HL-60 (cell line): ENCODE data around the gene SPAG9.

Experiments
- DNase-seq, 2 experiments: peaks; one replicate each; pipeline ENCODE4 v3.0.0-alpha.2; 2010 to 2020; ENCODE audit warnings: low read depth in 1 of 2, low spot score in 1 of 2
- H3K27ac ChIP-seq: fragments of 250-450 bp; sonication (Bioruptor Pico); replicated peaks from 2 replicates; pipeline ENCODE4 v1.5.1; 2020; ENCODE audit warnings: mild to moderate bottlenecking, moderate library complexity
- H3K27me3 ChIP-seq: fragments of 250-450 bp; sonication (Bioruptor Pico); 2 replicates; pipeline ENCODE4 v1.5.1; 2021; ENCODE audit warnings: mild to moderate bottlenecking, moderate library complexity; ENCODE audit not compliant: insufficient read depth, poor library complexity, severe bottlenecking
- H3K4me3 ChIP-seq: replicated peaks from 2 replicates; pipeline ENCODE4 v1.5.1; 2011; ENCODE audit warnings: mild to moderate bottlenecking, control low read depth, low read length; ENCODE audit not compliant: insufficient read depth
- CTCF ChIP-seq: IDR thresholded peaks from one replicate; pipeline ENCODE4 v1.5.1; 2011; ENCODE audit warnings: low read length, control low read depth, inconsistent platforms; ENCODE audit not compliant: insufficient read depth
- GABPA ChIP-seq: IDR thresholded peaks from 2 replicates; pipeline ENCODE4 v1.6.1; 2012; ENCODE audit warnings: low read depth
- POLR2AphosphoS5 ChIP-seq: IDR thresholded peaks from 2 replicates; pipeline ENCODE4 v1.6.1; 2012; ENCODE audit warnings: low read depth
- SPI1 ChIP-seq: IDR thresholded peaks from 2 replicates; pipeline ENCODE4 v1.6.1; 2012; ENCODE audit warnings: low read depth, mild to moderate bottlenecking, borderline replicate concordance
- TF ChIP-seq, protein P1 (sequence below): IDR thresholded peaks from 2 replicates; pipeline ENCODE4 v1.6.1; 2012; ENCODE audit warnings: low read depth; ENCODE audit not compliant: insufficient replicate concordance

Gene SPAG9

GRCh38 chr17:50949128-50949988 is 171.3 kb downstream of the SPAG9 start:
- no peak for DNase-seq
- Histone ChIP-seq H3K27ac (peak overlapping the region; percentile 51), H3K27me3 (no peaks in the 10 kb centered on the region), H3K4me3 (no peak overlapping the region)
- TF ChIP-seq SPI1 = no peak
- no peak for TF ChIP-seq GABPA
- TF ChIP-seq, protein P1, sequence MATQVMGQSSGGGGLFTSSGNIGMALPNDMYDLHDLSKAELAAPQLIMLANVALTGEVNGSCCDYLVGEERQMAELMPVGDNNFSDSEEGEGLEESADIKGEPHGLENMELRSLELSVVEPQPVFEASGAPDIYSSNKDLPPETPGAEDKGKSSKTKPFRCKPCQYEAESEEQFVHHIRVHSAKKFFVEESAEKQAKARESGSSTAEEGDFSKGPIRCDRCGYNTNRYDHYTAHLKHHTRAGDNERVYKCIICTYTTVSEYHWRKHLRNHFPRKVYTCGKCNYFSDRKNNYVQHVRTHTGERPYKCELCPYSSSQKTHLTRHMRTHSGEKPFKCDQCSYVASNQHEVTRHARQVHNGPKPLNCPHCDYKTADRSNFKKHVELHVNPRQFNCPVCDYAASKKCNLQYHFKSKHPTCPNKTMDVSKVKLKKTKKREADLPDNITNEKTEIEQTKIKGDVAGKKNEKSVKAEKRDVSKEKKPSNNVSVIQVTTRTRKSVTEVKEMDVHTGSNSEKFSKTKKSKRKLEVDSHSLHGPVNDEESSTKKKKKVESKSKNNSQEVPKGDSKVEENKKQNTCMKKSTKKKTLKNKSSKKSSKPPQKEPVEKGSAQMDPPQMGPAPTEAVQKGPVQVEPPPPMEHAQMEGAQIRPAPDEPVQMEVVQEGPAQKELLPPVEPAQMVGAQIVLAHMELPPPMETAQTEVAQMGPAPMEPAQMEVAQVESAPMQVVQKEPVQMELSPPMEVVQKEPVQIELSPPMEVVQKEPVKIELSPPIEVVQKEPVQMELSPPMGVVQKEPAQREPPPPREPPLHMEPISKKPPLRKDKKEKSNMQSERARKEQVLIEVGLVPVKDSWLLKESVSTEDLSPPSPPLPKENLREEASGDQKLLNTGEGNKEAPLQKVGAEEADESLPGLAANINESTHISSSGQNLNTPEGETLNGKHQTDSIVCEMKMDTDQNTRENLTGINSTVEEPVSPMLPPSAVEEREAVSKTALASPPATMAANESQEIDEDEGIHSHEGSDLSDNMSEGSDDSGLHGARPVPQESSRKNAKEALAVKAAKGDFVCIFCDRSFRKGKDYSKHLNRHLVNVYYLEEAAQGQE = no peak
- no peak for TF ChIP-seq CTCF
- TF ChIP-seq POLR2AphosphoS5 = no peak

DNA sequence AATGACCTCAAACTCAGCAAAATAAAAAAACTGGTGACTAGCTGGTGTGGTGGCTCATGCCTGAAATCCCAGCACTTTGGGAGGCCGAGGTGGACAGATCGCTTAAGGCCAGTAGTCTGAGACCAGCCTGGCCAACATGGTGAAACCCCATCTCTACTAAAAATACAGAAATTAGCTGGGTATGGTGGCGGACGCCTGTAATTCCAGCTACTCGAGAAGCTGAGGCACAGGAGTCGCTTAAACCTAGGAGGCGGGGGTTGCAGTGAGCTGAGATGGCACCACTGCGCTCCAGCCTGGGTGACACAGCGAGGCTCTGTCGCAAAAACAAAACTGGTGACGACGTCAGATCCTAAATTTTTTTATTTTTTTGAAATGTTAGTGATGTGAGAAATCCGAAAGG is 172.0 kb downstream of the SPAG9 start:
- TF ChIP-seq CTCF (no peak), SPI1 (no peak), GABPA (no peak), POLR2AphosphoS5 (no peak)
- TF ChIP-seq, protein P1 = no peak
- Histone ChIP-seq H3K4me3 (no peak overlapping the region), H3K27ac (no peak overlapping the region), H3K27me3 (no peaks in the 10 kb centered on the region)
- no peak for DNase-seq

GRCh38 chr17:50947782-50948543 is 172.7 kb downstream of the SPAG9 start:
- Histone ChIP-seq H3K4me3 (no peak overlapping the region), H3K27me3 (no peaks in the 10 kb centered on the region), H3K27ac (no peak overlapping the region)
- no peak for TF ChIP-seq POLR2AphosphoS5
- no peak for TF ChIP-seq SPI1
- no peak for TF ChIP-seq GABPA
- no peak for TF ChIP-seq CTCF
- TF ChIP-seq, protein P1 = no peak
- DNase-seq = peak; percentile 32 to 58
